Gastrocnemius medialis (tissue), 4 donors: ENCODE measurements around the gene EXOC2.
"Not testable (repeated sequence)": the region's sequence is repeated elsewhere in the genome, so short reads cannot be mapped to it uniquely, and the experiment has no call there.

Experiments
- POLR2A ChIP-seq, 2 donors: fragments of 450-650 bp; IDR thresholded peaks; one replicate each; pipeline ENCODE4 v1.6.1; 2017; ENCODE audit warnings: antibody characterized with exemption in 2 of 2, mild to moderate bottlenecking in 2 of 2, moderate library complexity in 2 of 2
- TF ChIP-seq, protein P1 (sequence below), 5 experiments: fragments of 450-650 bp in 3 of 5; fragments of 200-600 bp in 2 of 5; sonication (generic) in 2 of 5; IDR thresholded peaks in 4 of 5; conservative IDR thresholded peaks in 1 of 5; 1 replicate in 4 of 5; 2 replicates in 1 of 5; pipeline ENCODE4 v1.5.1; 2016 to 2019; ENCODE audit warnings: antibody characterized with exemption in 5 of 5, mild to moderate bottlenecking in 3 of 5, moderate library complexity in 3 of 5

DNA sequence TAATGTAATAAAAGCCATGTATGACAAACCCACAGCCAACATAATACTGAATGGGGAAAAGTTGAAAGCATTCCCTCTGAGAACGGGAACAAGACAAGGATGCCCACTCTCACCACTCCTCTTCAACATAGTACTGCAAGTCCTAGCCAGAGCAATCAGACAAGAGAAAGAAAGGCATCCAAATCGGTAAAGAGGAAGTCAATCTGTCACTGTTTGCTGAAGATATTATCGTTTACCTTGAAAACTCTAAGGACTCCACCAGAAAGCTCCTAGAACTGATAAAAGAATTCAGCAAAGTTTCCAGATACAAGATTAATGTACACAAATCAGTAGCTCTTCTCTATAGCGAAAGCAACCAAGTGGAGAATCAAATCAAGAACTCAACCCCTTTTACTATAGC is 29.2 kb downstream of the EXOC2 start:
- not testable (repeated sequence) for TF ChIP-seq POLR2A (IDR thresholded peaks at IDR 0.05)
- TF ChIP-seq, protein P1, sequence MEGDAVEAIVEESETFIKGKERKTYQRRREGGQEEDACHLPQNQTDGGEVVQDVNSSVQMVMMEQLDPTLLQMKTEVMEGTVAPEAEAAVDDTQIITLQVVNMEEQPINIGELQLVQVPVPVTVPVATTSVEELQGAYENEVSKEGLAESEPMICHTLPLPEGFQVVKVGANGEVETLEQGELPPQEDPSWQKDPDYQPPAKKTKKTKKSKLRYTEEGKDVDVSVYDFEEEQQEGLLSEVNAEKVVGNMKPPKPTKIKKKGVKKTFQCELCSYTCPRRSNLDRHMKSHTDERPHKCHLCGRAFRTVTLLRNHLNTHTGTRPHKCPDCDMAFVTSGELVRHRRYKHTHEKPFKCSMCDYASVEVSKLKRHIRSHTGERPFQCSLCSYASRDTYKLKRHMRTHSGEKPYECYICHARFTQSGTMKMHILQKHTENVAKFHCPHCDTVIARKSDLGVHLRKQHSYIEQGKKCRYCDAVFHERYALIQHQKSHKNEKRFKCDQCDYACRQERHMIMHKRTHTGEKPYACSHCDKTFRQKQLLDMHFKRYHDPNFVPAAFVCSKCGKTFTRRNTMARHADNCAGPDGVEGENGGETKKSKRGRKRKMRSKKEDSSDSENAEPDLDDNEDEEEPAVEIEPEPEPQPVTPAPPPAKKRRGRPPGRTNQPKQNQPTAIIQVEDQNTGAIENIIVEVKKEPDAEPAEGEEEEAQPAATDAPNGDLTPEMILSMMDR (IDR thresholded peaks at IDR 0.05 in 4 of 5, conservative IDR thresholded peaks at IDR 0.05 in 1 of 5) = not testable (repeated sequence)
